ENCODE measurements around the gene TRIM71.
"Not testable (repeated sequence)": the region's sequence is repeated elsewhere in the genome, so short reads cannot be mapped to it uniquely, and the experiment has no call there.

TRIM71 gene

GRCh38 chr3:32890420-32891276 is 72.9 kb downstream of the TRIM71 start:
- no peak for DNase-seq (ENCODE audit: low read depth in 2 of 2)

DNA sequence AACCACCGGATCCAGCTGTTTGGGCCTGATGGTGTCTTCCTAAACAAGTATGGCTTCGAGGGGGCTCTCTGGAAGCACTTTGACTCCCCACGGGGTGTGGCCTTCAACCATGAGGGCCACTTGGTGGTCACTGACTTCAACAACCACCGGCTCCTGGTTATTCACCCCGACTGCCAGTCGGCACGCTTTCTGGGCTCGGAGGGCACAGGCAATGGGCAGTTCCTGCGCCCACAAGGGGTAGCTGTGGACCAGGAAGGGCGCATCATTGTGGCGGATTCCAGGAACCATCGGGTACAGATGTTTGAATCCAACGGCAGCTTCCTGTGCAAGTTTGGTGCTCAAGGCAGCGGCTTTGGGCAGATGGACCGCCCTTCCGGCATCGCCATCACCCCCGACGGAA is 73.6 kb downstream of the TRIM71 start:
- DNase-seq (ENCODE audit: low read depth in 2 of 2) = no peak

DNA sequence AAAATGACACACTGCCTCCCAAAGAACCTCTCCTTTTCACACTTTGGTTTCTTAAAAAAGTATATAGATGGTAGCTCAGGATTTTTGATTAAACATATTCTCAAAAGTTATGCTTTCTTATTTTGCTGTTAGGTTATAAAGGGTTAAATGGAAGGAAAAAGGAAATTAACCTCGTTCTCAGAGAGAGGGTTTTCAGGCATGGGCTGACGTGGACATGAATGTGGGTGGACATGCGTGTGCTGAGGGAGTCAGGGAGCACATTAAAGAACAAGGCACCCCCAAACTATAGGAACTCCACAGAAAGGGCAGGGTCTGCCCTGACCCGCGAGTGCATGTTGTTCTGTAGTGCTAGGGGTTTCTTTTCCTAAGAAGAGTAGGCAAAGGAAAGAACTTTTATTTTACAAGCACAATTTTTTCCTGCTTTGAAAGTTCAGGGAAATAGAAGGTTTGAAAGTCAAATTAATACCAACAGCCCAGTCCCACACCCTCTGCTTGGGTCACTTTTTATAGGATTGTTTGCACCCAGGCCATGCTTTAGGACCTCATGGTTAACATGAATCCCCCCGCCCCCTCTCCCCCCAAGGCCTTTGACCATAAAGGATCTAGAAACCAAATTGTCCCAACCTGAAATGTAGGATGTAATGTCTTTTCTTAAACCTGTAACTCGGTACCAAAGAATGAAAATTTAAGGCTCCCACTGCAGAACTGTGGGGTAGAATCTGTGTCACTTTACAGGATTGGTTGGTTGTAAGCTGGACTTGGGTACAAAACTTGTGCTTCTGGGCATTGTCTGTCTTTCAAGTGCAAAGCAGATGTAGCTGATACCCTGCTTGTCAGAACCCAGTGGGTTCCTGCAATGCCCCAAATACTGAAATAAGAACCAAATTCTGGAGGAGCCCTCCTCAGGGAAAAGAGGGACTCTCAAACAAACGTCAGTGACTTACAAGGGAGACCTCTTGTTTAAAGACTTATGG is 75.1 kb downstream of the TRIM71 start:
- no peak for DNase-seq (ENCODE audit: low read depth in 2 of 2)

GRCh38 chr3:32894977-32895376 is 77.2 kb downstream of the TRIM71 start:
- DNase-seq (ENCODE audit: low read depth in 2 of 2) = no peak

DNA sequence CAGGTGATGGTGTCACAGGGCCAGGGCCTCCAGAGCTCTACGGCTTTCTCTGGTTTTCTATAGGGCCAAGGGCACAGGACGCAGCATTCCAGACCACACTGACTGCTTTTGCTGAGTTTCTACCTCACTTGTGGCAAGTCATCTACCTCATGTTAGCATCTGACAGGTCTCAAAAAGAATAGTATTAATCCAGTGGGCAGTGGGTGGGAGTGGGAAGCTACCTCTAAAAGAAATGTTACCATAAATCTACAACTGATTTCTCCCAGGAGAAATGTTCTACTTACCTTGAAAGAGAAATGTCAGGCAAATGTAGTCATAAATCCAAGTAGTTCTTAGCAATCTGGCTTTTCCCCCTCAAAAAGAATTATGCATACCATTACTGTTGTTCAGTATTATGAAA is 77.9 kb downstream of the TRIM71 start:
- DNase-seq (ENCODE audit: low read depth in 2 of 2) = no peak

DNA sequence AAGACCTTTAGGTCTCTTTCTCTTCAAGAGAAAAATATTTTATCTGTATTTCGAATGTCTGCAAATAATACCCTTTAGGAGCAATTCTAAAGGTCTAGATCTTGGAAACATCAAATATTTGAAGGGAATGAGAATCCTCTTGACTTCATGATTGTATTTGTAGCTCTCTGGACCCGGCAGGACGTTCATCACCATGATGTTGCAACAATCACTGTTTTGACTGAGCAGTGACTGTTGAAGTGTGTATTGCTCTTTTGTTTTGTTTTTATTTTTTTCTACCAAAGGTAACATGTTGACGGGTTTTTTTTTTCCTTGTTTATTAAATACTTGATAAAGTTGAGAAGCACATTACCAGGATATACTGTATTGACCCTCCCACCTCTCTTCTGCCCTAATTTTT is 78.3 kb downstream of the TRIM71 start:
- DNase-seq (ENCODE audit: low read depth in 2 of 2) = no peak

- DNase-seq (ENCODE audit: low read depth in 2 of 2) = no peak
Measured at GRCh38 chr3:32897001-32897601, 79.3 kb downstream of the TRIM71 start.

DNA sequence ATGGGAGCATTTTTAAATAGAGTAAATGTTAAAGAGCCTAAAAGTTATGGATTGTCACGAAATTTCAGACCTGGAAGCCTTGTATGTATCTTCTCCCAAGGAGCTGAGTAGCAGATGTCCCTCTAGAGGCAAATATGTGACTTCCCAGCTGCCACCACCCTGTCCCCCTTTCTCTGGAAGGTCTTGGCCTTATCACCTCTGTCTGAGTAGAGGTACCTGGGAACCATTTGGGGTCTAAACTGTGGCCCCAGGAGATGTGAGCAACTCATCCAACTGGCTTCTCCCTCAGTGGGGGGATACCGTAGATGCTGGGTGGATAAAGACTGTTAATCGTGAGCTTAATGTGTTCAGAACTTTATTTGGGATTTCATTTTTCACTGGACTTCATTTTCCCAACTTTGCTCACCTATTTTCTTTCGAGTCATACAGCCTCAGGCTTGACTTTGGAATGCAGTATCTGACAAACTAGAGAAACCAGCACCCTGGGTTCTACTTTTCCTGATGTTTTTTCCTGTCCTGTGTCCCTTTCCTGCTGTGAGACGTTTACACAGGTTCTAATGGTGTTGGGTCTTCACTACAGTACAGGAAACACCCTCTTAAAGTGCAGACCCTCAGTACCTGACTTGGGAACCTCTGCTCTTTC is 80.3 kb downstream of the TRIM71 start:
- no peak for DNase-seq (ENCODE audit: low read depth in 2 of 2)

- DNase-seq (ENCODE audit: low read depth in 2 of 2) = no peak
Measured at GRCh38 chr3:32899265-32899664, 81.5 kb downstream of the TRIM71 start.

DNA sequence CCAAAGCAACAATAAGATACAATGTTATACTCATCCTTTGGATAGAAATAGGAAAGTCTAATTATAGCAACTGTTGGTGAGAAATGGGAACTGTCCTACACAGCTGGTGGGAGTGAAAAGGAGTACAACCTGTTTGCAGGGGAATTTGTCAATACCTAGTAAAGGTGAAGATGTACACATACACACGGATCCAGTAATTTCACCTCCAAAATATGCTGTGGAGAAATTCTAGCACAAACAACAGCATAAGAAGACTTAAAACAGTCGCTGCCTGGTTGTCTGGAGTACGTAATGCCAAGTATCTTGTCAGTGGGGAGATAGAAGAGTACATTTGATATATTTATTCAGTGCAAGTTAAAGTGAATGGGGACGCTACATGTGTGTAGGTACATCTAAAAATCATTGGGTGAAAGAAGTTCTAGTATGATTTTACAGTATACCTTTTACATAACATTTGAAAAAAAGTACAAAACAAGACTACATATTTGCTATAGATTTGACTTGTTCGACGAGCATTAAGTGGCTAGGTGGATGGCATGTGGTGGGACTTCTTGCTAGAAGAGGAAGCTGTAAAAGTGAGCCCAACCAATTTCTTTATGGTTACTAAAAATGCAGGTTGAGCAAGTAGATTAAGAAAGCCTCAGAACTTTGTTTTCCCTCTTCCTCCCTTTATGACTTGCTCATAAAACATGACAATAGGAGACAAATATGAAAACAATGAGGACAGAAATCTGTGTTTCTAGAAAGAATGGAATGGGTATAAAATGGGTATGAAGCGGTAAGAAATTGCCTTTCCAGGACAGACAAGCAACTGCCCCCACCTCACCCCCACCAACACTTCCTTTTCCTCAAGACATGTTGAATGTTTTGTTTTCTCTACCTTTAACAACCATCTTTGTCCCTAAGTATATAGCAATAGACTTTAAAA is 83.5 kb downstream of the TRIM71 start:
- no peak for DNase-seq (ENCODE audit: low read depth in 2 of 2)

- peak in 1 of 2 donors; percentile 1 for DNase-seq (ENCODE audit: low read depth in 2 of 2)
Measured at GRCh38 chr3:32902887-32903371, 85.1 kb downstream of the TRIM71 start.

GRCh38 chr3:32903953-32904352 is 86.2 kb downstream of the TRIM71 start:
- no peak for DNase-seq (ENCODE audit: low read depth in 2 of 2)

DNA sequence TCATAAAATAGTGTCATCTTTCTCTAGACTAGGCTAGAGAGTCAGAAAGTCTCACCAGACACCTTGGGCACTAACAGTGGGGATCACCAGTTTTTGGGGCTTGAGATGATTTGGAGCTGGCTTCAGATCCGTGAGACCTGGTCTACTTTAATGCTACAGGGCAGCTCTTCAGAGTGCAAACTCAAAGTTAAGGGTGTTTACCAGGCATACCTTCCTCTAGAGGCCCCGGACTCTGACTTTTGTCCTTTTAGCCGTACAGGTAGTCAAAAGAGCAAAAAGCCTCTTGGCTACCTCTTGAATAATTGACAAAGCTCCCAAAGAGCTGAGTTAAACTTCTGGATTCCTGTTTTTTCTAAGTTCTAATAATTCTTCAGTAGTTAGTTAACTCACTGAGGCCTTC is 92.2 kb downstream of the TRIM71 start:
- no peak for DNase-seq (ENCODE audit: low read depth in 2 of 2)

GRCh38 chr3:32910954-32911353 is 93.2 kb downstream of the TRIM71 start:
- DNase-seq (ENCODE audit: low read depth in 2 of 2) = no peak

GRCh38 chr3:32912046-32912445 is 94.2 kb downstream of the TRIM71 start:
- DNase-seq (ENCODE audit: low read depth in 2 of 2) = no peak

- DNase-seq (ENCODE audit: low read depth in 2 of 2) = no peak
Measured at GRCh38 chr3:32913790-32914446, 96.1 kb downstream of the TRIM71 start.

GRCh38 chr3:32919920-32920319 is 102.1 kb downstream of the TRIM71 start:
- no peak for DNase-seq (ENCODE audit: low read depth in 2 of 2)

DNA sequence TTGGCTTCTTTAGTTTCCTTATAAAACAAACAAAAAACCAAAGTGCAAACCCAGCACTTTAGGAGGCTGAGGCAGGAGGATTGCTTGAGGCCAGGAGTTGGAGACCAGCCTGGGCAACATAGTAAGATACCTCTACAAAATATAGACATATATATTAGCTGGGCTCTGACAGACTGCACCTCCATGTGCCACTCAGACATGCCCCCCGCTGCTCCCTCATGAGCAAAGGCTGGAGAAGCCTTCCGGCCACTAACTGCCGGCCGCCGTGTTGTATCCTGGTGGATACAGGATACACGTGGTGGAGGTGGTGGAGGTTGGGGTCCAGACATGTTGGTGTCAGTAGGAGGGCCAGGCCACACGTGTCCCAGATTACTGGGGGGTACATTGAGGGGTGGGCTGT is 104.3 kb downstream of the TRIM71 start:
- DNase-seq (ENCODE audit: low read depth in 2 of 2) = no peak

GRCh38 chr3:32930161-32930560 is 112.4 kb downstream of the TRIM71 start:
- no peak for DNase-seq (ENCODE audit: low read depth in 2 of 2)

DNA sequence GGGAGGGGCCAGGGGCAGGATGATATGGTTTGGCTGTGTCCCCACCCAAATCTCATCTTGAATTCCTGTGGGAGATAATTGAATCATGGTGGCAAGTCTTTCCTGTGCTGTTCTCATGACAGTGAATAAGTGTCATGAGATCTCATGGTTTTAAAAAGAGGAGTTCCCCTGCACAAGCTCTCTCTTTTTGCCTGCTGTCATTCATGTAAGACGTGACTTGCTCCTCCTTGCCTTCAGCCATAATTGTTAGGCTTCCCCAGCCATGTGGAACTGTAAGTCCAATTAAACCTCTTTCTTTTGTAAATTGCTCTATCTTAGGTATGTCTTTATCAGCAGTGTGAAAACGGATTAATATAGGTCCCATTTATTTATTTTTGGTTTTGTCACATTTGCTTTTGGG is 113.5 kb downstream of the TRIM71 start:
- DNase-seq (ENCODE audit: low read depth in 2 of 2) = not testable (repeated sequence)
